PC-3 (cell line): Measurements from ENCODE around the gene IGF2BP2.

Experiments used
- EZH2 ChIP-seq: fragments of 300-600 bp; sonication (generic); IDR thresholded peaks from one replicate; pipeline ENCODE4 v1.6.1; 2017; ENCODE audit warnings: antibody characterized with exemption, mild to moderate bottlenecking, low read length; ENCODE audit not compliant: unreplicated experiment
- TF ChIP-seq, protein P1 (sequence below): fragments of 300-600 bp; sonication (generic); conservative IDR thresholded peaks from 2 replicates; pipeline ENCODE4 v1.5.1; 2017; ENCODE audit warnings: antibody characterized with exemption, low read depth, mild to moderate bottlenecking, low read length

DNA sequence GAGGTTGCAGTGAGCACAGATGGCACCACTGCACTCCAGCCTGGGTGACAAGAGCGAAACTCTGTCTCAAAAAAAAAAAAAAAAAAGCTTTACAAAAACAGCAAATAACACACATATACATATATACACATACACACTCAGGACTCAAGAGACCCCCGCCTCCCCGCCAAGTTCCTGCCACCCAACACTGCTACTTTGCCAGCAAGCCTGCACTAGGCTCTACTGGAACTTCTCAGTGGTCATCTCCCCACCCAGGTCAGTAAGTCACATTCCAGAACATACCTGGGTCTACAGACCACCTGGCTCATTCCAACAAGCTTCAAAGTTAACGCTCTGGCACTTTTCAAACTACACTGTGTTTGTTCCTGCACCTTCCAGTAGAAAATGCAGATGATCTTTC, 176.4 kb downstream of the IGF2BP2 start:
- TF ChIP-seq, protein P1, sequence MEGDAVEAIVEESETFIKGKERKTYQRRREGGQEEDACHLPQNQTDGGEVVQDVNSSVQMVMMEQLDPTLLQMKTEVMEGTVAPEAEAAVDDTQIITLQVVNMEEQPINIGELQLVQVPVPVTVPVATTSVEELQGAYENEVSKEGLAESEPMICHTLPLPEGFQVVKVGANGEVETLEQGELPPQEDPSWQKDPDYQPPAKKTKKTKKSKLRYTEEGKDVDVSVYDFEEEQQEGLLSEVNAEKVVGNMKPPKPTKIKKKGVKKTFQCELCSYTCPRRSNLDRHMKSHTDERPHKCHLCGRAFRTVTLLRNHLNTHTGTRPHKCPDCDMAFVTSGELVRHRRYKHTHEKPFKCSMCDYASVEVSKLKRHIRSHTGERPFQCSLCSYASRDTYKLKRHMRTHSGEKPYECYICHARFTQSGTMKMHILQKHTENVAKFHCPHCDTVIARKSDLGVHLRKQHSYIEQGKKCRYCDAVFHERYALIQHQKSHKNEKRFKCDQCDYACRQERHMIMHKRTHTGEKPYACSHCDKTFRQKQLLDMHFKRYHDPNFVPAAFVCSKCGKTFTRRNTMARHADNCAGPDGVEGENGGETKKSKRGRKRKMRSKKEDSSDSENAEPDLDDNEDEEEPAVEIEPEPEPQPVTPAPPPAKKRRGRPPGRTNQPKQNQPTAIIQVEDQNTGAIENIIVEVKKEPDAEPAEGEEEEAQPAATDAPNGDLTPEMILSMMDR = no peak
- TF ChIP-seq EZH2 = no peak
